HG03103 (cell line): ENCODE measurements around the gene MYMX.
"Not testable (repeated sequence)": the region's sequence is repeated elsewhere in the genome, so short reads cannot be mapped to it uniquely, and the experiment has no call there.

Experiments used
- ATAC-seq: cut with Tn5 transposase; IDR thresholded peaks from one replicate; pipeline ENCODE4 v1.9.1; 2021; ENCODE audit warnings: low read depth; ENCODE audit not compliant: unreplicated experiment

MYMX gene

DNA sequence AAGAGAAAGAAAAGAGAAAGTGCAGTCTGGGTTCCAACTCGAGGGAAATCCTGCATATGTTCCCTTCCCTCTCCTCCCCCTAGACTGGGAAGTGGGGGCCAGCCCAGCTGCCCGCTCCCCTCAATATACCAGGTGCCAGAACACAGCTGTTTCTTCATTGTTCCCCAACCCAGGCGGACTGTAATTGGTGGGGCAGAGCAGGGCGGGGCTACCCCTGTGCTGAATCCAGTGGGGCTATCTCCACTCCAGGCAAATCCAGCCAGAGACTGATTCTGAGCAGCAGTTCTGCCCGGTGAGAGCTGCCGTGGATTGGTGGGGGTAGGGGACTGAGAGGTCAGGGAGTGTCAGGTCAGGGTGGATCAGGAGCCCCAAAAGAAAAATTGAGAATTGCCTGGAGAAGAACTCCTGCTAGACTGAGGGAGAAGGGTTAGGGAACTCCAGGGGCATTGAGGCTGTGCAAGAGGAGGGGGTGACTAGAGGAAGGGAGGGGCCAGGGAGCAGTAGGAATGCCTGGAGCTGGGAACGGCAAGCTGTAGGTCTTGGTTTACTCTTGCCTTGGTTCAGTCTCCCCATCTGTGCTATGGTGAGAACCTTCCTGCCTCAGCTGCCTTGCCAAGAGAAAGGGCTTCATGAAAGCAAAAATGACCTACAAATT, at the start of gene MYMX:
TSS of gene MYMX (plus strand) at position 250 of the 655 bp plus-strand sequence. CDS start 546 bp downstream, outside the sequence.
- no peak for ATAC-seq

DNA sequence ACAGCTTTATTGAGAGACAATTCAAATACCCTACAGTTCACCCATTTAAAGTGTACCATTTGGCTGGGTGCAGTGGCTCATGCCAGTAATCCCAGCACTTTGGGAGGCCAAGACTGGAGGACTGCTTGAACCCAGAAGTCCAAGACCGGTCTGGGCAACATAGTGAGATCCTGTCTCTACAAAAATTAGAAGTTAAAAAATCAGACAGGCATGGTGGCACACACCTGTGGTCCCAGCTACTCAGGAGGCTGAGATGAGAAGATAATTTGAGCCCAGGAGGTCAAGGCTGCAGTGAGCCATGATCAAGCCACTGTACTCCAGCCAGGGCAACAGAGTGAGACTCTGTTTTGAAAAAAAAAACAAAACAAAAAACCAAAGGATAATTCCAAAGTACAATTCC, 49.2 kb upstream of the MYMX start:
- ATAC-seq = no peak

DNA sequence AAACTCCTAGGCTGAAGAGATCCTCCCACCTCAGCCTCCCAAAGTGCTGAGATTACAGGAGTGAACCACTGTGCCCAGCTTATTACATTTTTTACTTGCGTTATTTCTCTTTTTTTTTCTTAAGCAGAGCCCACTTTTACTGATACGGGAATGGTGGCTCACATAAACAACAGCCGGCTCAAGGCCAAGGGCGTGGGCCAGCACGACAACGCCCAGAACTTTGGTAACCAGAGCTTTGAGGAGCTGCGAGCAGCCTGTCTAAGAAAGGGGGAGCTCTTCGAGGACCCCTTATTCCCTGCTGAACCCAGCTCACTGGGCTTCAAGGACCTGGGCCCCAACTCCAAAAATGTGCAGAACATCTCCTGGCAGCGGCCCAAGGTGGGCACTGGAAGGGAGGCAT, 47.6 kb upstream of the MYMX start:
- no peak for ATAC-seq

DNA sequence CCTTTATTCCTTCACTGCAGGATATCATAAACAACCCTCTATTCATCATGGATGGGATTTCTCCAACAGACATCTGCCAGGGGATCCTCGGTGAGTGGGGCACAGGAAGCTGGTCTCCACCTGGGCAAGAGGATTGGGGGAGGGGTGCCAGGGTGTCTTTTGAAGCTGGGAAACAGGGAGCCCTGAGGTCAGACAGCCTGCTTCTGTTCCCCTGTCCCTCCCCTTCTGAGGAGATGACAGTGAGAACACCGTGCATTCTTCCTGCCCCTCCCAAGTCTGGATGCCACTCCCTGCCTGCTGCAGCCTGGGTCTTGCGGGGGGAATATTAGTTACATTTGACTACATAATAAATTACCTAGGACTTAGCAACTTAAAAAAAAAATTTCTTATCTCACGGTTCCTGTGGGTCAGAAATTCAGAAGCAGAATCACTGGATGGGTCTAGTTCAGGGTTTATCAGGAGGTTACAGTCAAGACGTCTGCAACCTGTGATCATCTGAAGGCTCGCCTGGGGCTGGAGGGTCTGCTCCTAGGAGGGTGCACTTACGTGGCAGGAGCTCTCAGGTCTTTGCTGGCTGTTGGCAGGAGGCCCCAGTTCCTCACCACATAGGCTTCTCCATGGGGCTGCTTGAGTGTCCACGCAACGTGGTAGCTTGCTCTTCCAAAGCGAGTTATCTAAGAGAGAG, 46.7 kb upstream of the MYMX start:
- no peak for ATAC-seq

DNA sequence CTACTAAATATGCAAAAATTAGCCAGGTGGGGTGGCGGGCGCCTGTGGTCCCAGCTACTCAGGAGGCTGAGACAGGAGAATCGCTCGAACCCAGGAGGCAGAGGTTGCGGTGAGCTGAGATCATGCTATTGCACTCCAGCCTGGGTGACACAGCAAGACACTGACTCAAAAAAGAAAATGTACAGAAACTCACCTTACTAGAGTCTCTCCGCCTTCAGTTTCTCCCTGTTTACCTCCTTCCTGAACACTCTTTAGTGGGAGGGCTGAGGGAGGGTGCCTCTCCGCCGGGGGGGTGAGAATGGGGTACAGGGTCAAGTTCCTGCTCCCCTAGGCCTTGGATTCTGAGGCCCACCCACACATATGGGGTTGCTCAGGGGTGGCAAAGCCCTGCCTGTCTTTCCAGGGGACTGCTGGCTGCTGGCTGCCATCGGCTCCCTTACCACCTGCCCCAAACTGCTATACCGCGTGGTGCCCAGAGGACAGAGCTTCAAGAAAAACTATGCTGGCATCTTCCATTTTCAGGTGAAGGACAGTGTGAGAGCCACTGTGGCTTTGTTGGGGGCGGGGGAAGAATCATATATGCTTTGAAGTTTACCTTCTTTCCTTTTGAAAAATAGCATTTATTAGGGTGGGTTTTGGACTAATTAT, 44.7 kb upstream of the MYMX start:
- no peak for ATAC-seq

DNA sequence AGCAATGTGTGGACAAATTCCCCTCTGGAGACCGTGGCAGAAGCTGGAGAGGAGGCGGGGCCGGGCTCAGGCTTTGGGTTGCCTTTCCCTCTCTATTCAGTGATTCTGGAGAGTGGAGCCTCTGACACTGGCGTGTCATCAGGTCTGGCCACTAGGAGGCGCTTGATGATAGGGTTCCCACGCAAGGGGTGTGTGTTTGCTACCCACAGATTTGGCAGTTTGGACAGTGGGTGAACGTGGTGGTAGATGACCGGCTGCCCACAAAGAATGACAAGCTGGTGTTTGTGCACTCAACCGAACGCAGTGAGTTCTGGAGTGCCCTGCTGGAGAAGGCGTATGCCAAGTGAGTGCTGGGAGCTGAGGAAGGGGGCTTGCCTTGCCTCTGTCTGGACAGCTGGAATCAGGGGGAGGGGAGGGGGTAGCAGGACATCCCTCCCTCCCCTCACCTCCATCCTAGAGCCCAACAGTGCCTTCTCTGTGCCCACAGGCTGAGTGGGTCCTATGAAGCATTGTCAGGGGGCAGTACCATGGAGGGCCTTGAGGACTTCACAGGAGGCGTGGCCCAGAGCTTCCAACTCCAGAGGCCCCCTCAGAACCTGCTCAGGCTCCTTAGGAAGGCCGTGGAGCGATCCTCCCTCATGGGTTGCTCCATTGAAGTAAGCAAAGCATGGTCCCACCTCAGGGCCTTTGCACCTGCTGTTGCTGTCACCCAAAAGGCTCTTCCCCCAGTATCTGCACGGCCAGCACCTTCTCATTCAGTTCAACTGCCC, 43.8 kb upstream of the MYMX start:
- ATAC-seq = peak; percentile 69

DNA sequence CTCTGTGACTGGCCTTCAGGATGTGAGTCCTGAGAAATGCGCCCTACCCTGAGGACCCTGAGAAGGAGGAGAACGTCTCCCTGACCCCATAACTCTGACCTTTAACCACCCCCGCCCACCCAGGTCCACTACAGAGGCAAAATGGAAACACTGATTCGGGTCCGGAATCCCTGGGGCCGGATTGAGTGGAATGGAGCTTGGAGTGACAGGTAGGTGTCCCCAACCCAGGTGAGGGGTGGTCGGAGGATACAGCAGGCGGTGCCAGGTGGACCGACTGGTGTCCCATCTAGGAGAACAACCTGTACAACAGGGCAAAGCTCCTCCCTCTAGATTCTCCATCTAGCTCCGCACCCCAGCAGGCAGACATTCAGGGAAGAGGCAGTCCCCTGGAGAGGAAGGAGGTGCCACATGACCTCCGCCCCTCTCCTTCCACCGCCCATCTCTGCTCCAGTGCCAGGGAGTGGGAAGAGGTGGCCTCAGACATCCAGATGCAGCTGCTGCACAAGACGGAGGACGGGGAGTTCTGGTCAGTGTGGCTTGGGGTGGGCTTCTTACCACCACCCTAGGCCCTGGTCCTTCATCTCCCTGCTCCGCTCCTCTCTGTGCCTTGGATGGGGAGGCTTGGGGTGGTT, 40.5 kb upstream of the MYMX start:
- no peak for ATAC-seq

DNA sequence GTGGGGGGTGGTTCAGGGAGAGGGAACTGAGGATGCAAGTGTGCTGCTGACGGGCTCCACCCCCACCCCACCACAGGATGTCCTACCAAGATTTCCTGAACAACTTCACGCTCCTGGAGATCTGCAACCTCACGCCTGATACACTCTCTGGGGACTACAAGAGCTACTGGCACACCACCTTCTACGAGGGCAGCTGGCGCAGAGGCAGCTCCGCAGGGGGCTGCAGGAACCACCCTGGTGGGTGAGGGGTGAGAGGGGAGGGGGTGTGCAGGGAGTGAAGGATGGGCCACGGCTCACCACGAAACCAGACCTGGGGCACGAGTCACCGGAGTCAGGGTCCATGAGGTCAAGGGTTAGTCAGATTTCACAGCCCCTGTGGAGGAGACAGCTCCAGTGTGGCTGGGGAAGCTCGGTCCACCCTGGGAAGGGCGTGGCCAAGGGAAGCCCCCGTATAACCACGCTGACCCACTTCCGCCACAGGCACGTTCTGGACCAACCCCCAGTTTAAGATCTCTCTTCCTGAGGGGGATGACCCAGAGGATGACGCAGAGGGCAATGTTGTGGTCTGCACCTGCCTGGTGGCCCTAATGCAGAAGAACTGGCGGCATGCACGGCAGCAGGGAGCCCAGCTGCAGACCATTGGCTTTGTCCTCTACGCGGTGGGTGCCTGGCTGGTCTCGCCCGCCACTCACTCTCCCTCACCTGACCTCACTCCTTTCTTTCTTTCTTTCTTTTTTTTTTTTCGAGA, 39.8 kb upstream of the MYMX start:
- ATAC-seq = no peak

DNA sequence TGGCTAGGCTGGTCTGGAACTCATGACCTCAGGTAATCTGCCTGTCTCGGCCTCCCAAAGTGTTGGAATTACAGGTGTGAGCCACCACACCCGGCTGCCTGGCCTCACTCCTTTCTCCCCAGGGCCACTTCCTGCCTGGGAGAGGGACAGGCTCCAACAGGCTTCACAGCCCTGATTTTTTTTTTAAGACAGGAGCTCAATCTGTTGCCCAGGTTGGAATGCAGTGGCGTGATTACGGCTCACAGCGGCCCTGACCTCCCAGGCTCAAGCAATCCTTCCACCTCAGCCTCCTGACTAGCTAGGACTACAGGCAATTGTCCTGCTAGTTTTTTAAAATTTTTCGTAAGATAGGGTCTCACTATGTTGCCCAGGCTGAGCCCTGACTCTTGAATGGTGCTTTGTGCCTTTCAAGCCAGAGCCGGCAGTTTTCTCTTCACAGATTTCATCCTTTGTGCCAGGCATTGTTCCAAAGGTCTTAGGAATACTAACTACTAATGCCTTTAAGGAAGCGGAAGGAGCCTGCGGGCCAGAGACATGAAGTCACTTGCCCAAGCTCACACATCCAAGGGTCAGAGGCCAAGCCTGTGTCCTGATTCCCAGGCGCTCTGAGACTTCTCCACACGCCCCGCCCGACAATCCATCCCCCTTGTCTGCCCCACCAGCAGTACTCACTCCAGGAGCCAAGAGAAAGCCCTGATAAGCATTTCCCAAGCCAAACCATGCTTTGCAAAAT, 38.9 kb upstream of the MYMX start:
- ATAC-seq = no peak

DNA sequence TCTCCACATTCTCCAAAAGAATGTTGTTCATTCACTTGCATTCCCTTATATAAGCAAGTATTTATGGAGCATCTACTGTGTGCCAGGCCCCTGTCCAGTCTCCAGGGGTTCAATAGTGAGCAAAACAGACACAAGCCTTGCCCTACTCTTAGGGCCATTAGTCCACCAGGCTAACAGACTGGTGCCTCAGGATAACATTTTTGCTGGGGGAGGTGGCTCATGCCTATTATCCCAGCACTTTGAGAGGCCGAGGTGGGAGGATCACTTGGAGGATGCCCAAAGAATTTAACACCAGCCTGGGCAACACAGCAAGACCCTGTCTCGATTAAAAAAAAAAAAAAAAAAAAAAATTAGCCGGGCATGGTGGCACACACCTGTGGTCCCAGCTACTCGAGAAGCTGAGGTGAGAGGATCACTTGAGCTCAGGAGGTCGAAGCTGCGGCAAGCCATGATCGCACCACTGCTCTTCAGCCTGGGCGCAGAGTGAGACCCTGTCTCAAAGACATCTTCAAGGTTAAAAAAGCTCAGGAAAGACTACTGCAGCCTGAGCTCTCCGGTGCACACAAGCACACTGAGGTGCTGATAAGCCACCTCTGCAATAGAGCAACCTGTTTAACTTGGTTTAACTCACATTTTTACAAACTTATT, 38.2 kb upstream of the MYMX start:
- ATAC-seq = no peak

DNA sequence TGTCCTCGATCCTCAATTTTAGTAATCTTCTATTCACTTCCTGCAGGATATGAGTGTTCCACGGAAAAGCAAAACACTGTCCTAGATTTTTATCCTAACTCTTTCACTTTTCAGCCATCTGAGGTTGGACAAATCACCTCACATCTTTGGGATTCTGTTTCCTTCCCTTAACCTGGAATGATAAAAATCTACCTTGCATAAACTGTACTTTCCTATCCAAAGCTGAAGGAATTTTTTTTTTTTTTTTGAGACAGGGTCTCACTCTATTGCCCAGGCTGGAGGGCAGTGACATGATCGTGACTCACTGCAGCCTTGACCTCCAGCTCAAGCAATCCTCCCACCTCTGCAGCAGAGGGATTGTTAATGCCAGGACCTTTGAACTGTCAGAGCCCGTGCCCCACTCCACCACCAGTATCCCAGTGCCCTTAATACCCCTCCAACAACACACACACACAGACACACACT, 37.6 kb upstream of the MYMX start:
- ATAC-seq = no peak

DNA sequence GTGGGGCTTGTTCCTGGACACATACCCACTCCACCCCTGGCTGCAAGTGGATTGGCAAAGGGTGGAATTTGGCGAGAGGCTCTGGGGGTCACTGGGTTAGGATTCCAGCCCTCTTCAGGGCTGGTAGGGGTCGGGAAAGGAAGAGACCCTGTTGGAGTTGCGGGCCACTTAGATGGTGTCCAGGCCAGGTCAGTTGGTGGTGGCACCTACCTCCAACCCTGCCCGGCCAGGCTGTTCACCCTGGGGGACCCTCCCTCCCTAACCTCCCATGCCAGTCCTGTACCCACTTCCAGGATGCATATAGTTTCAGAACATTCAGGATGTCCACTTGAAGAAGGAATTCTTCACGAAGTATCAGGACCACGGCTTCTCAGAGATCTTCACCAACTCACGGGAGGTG, 37.1 kb upstream of the MYMX start:
- ATAC-seq = no peak

DNA sequence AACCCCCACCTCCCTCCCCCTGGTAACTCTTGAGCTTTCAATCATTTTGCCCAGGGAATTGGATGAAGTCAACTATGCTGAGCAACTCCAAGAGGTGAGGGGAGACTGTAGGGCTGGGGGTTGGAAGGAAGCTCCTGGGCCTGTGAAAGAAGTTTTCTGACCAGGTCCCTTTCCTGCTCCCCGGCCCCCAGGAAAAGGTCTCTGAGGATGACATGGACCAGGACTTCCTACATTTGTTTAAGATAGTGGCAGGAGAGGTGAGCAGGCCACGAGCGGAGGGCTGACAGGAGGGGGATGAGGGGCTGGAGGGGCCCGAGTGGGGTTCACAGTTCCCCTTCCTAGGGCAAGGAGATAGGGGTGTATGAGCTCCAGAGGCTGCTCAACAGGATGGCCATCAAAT, 36.3 kb upstream of the MYMX start:
- ATAC-seq = no peak

DNA sequence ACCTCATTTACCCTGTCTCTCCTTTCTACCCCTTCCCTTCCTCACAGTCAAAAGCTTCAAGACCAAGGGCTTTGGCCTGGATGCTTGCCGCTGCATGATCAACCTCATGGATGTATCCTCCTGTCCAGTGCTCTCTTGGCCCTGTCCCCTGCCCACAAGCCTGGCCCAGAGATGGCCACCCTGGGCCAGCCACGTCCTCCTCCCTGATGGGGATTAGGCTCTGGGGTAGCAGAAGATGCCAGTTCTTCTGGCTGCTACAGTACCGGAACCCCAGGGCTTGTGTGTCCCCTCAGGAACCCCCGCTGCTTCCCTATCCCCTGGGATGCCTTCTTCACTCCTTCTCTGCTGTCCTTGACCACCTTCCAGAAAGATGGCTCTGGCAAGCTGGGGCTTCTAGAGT, 35.8 kb upstream of the MYMX start:
- ATAC-seq = no peak

DNA sequence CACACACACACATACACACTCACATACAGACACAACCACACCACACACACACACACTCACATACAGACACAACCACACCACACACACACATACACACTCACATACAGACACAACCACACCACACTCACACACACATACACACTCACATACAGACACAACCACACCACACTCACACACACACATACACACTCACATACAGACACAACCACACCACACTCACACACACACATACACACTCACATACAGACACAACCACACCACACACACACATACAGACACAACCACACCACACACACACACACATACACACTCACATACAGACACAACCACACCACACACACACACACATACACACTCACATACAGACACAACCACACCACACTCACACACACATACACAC, 34.9 kb upstream of the MYMX start:
- ATAC-seq = not testable (repeated sequence)

DNA sequence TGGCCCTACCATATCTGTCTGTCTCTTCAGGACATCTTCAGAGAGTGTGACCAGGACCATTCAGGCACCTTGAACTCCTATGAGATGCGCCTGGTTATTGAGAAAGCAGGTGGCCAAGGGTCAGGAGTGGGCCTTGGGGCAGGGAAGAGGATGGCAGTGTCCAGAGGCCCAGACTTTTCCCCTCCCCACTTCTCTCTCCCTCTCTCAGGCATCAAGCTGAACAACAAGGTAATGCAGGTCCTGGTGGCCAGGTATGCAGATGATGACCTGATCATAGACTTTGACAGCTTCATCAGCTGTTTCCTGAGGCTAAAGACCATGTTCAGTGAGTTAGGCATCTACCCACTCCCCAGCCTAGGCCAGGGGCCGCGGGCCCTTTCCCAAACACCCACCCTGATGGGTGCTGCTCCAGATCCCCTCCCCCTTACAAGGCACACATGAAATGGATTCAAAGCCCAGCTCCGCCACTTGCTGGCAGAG, 33.8 kb upstream of the MYMX start:
- ATAC-seq = no peak

DNA sequence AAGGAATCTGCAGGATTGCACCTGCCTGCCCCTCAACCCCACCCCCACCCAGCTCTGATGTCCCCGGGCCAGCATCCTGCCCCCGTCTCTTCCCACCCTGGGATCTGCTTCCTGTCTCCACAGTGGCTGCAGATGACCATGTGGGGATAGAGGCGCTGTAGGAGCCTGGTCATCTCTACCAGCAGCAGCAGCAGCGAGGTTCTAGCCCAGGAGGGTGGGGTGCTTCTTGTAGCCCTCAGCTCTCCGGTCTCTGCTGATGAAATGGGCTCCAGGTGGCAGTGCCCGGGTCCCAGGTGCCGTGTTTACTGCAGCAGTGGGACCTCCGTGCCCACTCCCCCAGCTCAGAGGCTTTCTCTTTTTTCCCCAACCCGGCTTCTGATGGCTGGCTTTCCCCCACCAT, 32.9 kb upstream of the MYMX start:
- no peak for ATAC-seq

DNA sequence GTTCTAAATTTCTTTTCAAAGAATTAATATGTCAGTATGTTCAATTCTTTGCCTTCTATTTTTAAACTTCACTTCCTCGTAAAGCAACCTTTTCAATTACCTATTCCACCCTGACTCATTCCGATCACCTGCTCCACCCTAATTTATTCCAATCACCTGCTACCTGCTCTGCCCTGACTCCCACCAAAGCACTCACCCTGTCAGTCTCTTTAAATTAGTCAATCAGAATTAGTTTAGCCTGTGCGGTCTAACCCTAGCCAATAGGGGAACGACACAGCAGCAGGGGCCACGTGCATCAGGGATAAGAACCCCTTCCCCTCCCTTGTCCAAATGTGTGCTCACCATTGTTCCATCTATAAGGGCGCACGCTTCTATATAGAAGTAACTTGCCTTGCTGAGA, 31.4 kb upstream of the MYMX start:
- not testable (repeated sequence) for ATAC-seq
